ENCODE measurements around the gene WASF2.

GRCh38 chr1:27527223-27527889 is 37.4 kb upstream of the WASF2 start:
- TF ChIP-seq HMG20A (CRISPR knock-in tag; IDR thresholded peaks at IDR 0.05; ENCODE audit: borderline replicate concordance) (no peak), ZNF629 (CRISPR knock-in tag; conservative IDR thresholded peaks at IDR 0.05) (no peak)
